Ramos (cell line): ENCODE data around the gene TRPM4.
"Not testable (repeated sequence)": the region's sequence is repeated elsewhere in the genome, so short reads cannot be mapped to it uniquely, and the experiment has no call there.

Experiments
- in situ Hi-C: fragments of 300-500 bp; cut with MboI; formaldehyde crosslinking; loops from one replicate; pipeline ENCODE4 v1.14.3; 2022; ENCODE audit warnings: low sequenced_read_pairs; ENCODE audit not compliant: unreplicated experiment

Gene TRPM4

DNA sequence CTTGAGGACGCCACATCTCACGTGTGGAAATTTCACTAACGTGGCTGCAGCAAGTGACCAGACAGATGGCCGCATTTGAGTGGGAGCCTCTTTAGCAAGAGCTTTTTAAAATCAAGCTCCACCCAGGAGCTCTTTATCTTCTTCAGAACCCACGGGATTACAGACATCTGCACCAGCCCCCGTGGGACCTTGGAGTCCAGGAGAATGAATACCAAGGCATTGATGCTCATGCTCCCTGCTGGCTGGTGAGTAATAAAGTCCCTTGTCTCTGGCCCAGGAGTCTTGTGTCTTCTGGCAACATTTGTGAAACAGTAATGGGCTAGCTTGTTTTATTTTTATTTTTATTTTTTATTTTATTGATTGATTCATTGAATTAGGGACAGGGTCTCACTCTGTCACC, 64.4 kb downstream of the TRPM4 start:
- in situ Hi-C loops = no loop called here

DNA sequence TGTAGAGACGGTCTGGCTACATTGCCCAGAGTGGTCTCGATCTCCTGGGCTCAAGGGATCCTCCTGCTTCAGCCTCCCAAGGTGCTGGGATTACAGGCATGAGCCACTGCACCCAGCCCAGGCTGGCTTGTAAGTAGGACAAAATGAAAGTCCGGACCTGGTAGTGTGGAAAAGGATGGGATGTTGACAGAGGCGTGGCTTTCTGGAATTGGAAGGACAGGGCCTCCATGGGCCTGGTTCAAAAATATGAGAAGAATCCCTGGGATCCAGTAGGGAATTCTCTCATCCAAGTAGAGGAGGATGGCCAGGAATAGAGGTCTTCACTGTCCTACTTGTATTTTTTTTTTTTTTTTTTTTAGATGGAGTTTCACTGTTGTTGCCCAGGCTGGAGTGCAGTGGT, 64.9 kb downstream of the TRPM4 start:
- in situ Hi-C loops = no loop called here

DNA sequence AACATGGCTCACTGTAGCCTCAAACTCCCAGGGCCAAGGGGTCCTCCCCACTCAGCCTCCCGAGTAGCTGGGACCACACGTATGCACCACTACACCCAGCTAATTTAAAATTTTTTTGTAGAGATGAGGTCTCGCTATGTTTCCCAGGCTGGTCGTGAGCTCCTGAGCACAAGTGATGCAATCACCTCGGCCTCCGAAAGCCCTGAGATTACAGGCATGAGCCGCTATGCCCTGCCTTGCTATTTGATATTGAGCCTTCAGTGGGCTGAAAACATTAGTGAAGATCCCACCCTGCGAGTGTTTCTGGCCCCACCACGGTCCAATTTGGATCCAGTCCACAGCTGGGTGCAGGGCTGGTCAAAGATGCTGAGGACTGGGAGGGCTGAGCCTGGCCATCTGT, 65.9 kb downstream of the TRPM4 start:
- in situ Hi-C loops = no loop called here

DNA sequence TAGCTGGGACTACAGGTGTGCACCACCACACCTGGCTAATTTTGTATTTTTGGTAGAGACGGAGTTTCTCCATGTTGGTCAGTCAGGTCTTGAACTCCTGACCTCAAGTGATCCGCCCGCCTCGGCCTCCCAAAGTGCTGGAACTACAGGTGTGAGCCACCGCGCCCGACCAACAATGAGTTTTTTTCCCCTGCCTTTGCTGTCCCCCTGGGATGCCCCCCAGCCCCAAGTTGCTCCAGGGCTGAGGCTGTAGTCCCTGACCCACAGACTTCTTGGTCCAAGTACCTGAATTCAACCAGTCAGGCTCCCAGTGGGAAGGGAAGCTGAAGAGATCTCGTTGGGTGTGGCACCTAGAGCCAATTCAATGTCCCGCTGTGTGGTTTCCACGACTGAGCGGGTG, 66.8 kb downstream of the TRPM4 start:
- in situ Hi-C loops = not testable (repeated sequence)

DNA sequence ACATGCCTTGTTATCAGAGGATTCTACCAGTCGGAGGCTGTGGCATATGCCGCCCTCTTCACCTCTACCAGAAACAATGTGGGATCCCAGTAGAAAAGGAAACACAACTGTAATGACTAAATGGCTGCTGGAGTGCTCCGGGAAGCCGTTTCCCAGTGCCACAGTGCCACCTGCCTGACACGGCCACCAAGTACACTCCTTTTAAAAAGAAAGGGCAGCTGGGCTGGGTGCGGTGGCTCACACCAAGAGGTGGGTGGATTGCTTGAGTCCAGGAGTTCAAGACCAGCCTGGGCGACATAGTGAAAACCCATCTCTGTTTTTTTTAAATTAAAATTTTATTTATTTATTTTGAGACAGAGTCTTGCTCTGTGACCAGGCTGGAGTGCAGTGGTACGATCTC, 67.3 kb downstream of the TRPM4 start:
- in situ Hi-C loops = no loop called here

DNA sequence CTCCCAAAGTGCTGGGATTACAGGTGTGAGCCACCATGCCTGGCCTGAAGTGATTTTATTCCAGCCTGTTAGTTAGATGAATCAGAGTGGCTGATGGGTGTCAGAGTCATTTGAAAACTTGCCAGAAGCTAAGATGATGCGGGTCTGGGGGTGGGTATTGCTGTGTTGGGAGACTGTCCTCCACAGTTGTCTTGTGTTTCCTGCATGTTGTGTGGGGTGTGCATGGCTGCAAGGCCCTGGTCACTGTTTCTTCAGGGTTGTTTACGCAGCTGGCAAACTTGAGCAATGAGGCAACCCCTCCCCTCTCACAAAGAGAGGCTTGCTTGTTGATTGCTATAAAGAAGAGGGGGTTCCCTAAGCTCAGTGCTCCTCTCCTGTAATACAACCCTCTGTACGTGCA, 71.8 kb downstream of the TRPM4 start:
- in situ Hi-C loops = no loop called here

DNA sequence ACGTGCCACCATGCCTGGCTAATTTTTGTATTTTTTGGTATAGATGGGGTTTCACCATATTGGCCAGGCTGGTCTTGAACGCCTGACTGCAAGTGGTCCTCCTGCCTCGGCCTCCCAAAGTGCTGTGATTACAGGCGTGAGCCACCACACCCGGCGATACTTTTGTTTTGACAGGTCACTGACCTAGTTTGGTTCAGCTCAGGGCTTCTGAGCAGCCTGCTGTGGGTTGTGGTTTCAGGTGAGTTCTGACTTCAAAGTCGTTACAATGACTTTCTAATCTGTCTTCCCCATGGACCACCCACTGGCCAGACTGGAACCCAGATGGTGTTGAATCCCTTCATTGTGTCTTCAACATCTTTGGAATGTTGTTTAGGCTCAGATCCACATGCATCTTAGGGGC, 73.8 kb downstream of the TRPM4 start:
- in situ Hi-C loops = no loop called here

DNA sequence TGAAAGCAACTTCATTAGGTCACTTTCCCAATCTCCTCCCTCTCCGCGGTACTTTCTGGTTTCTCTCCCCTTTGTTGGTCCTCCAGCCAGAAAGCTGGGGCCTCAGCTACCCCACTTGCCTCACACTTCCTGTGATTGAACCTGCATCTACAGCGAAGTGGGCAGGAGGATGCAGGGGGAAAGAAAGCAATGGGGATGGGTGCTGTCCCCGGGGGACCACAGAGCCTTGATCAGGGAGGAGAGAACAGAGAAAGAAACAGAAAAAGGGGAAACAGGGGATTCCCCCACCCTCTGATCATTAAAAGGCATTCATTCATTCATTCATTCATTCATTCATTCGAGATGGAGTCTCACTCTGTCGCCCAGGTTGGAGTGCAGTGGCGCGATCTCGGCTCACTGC, 74.2 kb downstream of the TRPM4 start:
- in situ Hi-C loops = no loop called here

DNA sequence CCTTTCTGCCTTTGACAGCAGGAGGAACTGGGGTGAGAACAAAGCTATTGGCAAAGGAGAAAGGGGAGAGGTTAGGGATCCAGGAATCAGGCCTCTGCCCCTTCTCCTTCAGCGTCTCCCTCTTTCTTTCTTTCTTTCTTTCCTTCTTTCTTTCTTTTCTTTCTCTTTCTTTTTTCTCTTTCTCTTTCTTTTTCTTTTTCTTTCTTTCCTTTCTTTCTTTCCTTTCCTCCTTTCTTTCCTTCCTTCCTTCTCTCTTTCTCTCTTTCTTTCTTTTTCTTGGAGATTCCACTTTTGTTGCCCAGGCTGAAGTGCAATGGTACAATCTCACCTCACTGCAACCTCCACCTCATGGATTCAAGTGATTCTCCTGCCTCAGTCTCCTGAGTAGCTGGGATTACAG, 75.6 kb downstream of the TRPM4 start:
- in situ Hi-C loops = no loop called here

DNA sequence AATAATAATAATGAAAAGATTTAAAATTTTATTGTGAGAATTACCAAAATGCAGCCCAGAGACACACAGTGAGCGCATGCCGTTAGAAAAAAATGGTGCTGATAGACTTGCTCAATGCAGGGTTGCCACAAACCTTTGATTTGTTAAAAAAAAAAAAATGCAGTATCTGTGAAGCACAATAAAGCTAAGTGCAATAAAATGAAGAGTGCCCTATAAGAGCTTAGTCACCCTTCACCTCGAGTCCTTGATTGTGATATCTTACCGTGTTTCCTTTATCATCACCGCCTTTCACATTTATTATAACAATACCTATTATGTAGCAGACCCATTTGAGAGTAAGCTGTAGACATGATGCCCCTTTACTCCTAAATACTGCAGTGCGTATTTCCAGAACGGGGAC, 84.2 kb downstream of the TRPM4 start:
- in situ Hi-C loops = no loop called here

DNA sequence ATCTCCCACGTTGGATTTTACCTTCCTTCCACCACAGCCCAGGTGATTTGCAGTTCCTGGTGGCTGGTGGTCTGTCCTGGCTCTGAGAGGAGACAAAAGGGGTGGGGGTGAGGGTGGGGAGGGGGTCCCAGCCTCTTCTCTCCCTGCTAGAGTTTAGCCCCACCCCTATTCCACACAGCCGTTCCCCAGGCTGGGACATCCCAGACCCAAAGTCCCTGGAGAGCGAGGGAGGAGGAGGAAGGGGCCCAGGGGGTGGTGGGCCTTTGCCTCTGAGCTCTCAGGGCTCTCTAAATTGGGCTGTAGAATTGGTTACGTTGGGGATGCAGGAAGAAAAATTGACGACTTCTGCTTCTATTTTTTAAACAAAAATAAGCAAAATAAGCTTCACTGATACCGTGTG, 85.5 kb downstream of the TRPM4 start:
- in situ Hi-C loops = no loop called here

DNA sequence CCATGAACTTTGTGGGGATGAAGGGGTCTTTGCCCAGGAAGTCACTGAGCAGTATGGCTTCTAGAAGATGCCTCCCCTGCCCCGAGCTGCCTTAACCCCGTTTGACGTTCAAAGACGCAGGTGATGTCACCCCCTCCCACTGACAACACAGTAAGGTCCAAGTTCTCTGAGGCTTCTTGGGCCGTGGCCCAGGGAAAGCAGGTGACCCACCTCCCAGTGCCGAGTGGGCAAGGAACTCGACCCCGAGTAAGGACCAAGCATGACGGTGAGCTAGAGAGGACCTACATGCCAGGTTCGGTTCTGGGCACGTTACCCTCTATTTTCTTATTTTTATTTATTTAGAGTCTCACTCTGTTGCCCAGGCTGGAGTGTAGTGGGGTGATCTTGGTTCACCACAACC, 86.1 kb downstream of the TRPM4 start:
- in situ Hi-C loops = no loop called here

DNA sequence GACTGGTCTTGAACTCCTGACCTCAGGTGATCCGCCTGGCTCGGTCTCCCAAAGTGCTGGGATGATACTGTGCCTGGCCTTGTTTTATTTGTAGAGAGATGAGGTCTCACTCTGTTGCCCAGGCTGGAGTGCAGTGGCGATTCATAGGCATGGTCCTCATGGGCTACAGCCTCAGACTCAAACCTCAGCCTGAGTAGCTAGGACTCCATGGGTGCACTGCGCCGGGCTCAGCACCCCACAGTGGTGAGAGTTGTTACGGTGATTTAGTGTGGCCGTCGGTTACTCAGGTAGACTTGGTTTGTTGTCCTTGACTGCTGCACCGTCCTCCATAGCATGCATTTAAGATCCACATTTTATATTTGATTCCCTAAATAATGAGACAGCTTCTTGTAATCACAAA, 86.7 kb downstream of the TRPM4 start:
- in situ Hi-C loops = no loop called here

DNA sequence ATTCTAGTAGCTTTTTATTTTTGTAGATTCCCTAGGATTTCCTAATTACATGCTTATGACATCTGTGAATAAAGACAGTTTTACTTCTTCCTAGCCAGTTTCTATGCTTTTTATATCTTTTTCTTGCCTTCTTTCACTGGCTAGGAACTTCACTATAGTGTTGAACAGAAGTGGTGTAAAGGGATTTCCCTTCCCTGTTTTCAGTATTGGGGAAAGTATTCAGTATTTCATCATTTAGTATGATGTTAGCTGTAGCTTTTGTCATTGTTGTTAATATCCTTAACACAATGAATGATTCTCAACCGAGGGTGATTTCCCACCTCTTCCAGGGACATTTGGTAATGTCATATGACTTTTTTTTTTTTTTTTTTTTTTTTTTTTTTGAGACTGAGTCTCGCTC, 90.1 kb downstream of the TRPM4 start:
- in situ Hi-C loops = no loop called here

DNA sequence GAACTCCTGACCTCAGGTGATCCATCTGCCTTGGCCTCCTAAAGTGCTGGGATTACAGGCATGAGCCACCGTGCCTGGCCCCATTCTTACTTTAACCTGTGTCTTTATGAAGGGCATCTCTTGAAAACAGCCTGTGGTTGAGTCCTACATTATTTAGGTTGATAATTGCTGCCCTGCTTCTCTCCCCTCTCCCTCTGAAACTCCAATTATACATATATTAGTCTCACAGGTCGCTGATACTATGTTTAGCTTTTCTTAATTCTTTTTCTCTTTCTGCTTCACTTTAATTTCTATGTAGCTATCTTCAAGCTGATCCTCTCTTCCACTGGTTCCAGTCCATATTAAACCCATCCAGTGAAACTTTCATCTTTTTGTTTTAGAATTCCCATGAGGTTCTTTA, 92.3 kb downstream of the TRPM4 start:
- in situ Hi-C loops = no loop called here

DNA sequence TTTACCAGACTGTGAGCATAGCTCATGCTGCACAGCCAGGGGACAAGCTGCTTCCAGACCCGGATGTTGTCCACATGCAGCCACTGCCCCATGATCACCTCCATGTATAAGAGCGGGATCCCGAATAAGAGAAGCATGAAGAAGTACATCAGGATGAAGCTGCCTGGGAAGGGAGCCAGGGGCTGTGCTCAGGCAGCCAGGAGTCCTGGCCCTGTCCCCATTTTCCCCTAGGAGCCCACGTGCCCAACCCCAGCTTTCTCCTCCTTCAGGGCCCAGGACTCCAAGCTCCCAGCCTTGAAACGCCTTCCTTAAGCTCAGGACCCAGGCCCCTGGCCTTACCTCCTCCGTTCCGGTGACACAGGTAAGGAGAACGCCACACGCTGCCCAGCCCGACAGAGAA, 98.1 kb downstream of the TRPM4 start:
- in situ Hi-C loops = no loop called here

DNA sequence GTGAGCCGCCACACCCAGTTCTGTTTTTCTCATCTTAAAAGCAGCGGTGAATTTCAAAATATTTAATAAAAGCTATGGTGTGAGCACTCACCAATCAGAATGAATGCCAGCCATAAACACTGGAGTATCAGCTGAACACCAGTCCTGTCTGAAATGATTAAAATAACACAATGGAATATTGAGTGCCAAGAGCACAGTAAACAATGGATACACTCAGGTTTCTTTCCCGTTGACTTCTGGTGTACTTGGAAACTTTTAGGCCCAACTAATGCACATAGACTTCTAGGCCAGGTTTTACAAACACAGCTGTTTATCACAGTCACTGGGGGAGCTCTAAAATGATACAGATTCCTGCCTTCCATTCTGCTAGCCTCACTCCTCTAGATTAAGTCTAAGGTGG, 99.1 kb downstream of the TRPM4 start:
- in situ Hi-C loops = no loop called here
